ENCODE results near the gene MRLN.

MRLN gene

GRCh38 chr10:59694936-59695335 lies 58.3 kb downstream of the MRLN start:
- Histone ChIP-seq H3K36me3 (ENCODE audit: control insufficient read depth, insufficient read depth, low read length) (no peaks in the 10 kb centered on the region), H3K9me3 (ENCODE audit: control insufficient read depth, low read length) (no peaks in the 10 kb centered on the region), H3K27me3 (ENCODE audit: control insufficient read depth, insufficient read depth, low read length) (no peaks in the 10 kb centered on the region), H3K4me3 (ENCODE audit: low read length) (no peak overlapping the region), H3K4me1 (ENCODE audit: control insufficient read depth, insufficient read depth, low read length) (no peaks in the 10 kb centered on the region), H3K9ac (ENCODE audit: low read length) (no peak overlapping the region)

DNA sequence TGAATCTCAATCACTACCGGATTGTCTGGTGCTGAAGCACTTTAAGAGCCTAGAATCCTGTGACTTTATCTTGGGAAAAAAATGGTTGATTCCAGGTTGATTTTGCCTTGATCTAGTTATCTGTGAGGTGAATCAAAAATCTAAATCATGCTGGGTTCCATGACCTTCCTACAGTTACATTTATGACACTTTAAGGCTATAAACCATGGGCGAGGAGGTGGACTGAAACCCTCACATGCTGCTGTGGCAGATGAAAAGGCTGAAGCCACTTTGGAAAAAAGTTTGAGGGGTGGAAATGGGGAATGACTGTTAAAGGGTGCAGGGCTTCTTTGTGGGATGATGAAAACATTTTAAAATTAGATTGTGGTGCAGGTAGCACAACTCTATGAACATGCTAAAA lies 61.1 kb downstream of the MRLN start:
- no peaks in the 10 kb centered on the region for H3K4me1 ChIP-seq (ENCODE audit: control insufficient read depth, insufficient read depth, low read length)
- no peak overlapping the region for H3K9ac ChIP-seq (ENCODE audit: low read length)
- H3K36me3 ChIP-seq (ENCODE audit: control insufficient read depth, insufficient read depth, low read length) = no peaks in the 10 kb centered on the region
- H3K27me3 ChIP-seq (ENCODE audit: control insufficient read depth, insufficient read depth, low read length) = no peaks in the 10 kb centered on the region
- no peaks in the 10 kb centered on the region for H3K9me3 ChIP-seq (ENCODE audit: control insufficient read depth, low read length)
- no peak overlapping the region for H3K4me3 ChIP-seq (ENCODE audit: low read length)

- H3K36me3 ChIP-seq (ENCODE audit: control insufficient read depth, insufficient read depth, low read length) = no peaks in the 10 kb centered on the region
- H3K4me1 ChIP-seq (ENCODE audit: control insufficient read depth, insufficient read depth, low read length) = no peaks in the 10 kb centered on the region
- H3K27me3 ChIP-seq (ENCODE audit: control insufficient read depth, insufficient read depth, low read length) = no peaks in the 10 kb centered on the region
- no peaks in the 10 kb centered on the region for H3K9me3 ChIP-seq (ENCODE audit: control insufficient read depth, low read length)
- H3K9ac ChIP-seq (ENCODE audit: low read length) = no peak overlapping the region
- no peak overlapping the region for H3K4me3 ChIP-seq (ENCODE audit: low read length)
Measured at GRCh38 chr10:59688921-59689351, 64.3 kb downstream of the MRLN start.

DNA sequence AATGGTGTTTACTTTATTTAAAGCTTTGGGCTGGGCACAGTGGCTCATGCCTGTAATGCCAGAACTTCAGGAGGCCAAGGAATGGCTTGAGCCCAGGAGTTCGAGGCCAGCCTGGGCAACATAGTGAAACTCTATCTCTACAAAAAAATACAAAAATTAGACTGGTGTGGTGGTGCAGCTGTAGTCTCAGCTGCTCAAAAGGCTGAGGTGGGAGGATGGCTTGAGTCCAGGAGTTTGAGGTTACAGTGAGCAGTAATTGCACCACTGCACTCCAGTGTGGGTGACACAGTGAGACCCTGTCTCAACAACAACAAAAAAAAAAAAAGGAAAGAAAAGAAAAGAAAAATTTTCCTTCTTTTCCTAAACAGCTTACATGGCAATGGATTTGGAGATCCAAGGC lies 65.6 kb downstream of the MRLN start:
- no peaks in the 10 kb centered on the region for H3K9me3 ChIP-seq (ENCODE audit: control insufficient read depth, low read length)
- no peak overlapping the region for H3K4me3 ChIP-seq (ENCODE audit: low read length)
- H3K36me3 ChIP-seq (ENCODE audit: control insufficient read depth, insufficient read depth, low read length) = no peaks in the 10 kb centered on the region

More for the DNA sequence above, 65.6 kb downstream of the MRLN start:
- Histone ChIP-seq H3K9ac (ENCODE audit: low read length) (no peak overlapping the region), H3K4me1 (ENCODE audit: control insufficient read depth, insufficient read depth, low read length) (no peaks in the 10 kb centered on the region), H3K27me3 (ENCODE audit: control insufficient read depth, insufficient read depth, low read length) (no peaks in the 10 kb centered on the region)
